GM20431 (cell line): Measurements from ENCODE around the gene TPM2.
"Not testable (repeated sequence)": the region's sequence is repeated elsewhere in the genome, so short reads cannot be mapped to it uniquely, and the experiment has no call there.

Experiments
- in situ Hi-C: fragments of 300-500 bp; cut with MseI, MboI; formaldehyde crosslinking; loops from one replicate; pipeline ENCODE4 v1.15.0; 2020; ENCODE audit warnings: low sequenced_read_pairs; ENCODE audit not compliant: unreplicated experiment

The TPM2 gene

GRCh38 chr9:35638751-35639150, 51.0 kb downstream of the TPM2 start:
- in situ Hi-C loops = not testable (repeated sequence)

GRCh38 chr9:35637427-35637955, 52.2 kb downstream of the TPM2 start:
- in situ Hi-C loops = not testable (repeated sequence)

- in situ Hi-C loops = not testable (repeated sequence)
Observed at GRCh38 chr9:35636877-35637246, 52.9 kb downstream of the TPM2 start.

- in situ Hi-C loops = no loop called here
Observed at GRCh38 chr9:35636135-35636876, 53.4 kb downstream of the TPM2 start.

GRCh38 chr9:35635730-35636129, 54.0 kb downstream of the TPM2 start:
- in situ Hi-C loops = no loop called here
